ENCODE measurements around the gene GNG2.

DNA sequence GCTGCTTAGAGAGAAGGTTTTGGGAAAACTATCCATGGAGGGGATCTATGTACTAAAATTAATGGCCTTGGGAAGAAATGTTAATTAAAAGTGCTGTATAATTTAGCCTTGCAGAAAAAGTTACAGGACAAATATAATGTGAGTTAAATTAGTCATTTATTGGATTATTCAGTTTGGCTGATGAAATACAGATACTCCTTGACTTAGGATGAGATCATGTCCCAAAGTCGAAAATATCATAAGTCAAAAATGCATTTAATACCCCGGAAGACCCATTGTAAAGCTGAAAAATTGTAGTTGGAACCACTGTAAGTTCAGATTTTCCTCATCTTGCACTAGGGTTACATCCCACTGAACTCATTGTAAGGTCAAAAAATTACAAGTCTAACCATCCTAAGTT, 138.7 kb downstream of the GNG2 start:
- TF ChIP-seq, protein P1, sequence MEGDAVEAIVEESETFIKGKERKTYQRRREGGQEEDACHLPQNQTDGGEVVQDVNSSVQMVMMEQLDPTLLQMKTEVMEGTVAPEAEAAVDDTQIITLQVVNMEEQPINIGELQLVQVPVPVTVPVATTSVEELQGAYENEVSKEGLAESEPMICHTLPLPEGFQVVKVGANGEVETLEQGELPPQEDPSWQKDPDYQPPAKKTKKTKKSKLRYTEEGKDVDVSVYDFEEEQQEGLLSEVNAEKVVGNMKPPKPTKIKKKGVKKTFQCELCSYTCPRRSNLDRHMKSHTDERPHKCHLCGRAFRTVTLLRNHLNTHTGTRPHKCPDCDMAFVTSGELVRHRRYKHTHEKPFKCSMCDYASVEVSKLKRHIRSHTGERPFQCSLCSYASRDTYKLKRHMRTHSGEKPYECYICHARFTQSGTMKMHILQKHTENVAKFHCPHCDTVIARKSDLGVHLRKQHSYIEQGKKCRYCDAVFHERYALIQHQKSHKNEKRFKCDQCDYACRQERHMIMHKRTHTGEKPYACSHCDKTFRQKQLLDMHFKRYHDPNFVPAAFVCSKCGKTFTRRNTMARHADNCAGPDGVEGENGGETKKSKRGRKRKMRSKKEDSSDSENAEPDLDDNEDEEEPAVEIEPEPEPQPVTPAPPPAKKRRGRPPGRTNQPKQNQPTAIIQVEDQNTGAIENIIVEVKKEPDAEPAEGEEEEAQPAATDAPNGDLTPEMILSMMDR (IDR thresholded peaks at IDR 0.05), result no peak
- TF ChIP-seq POLR2A (IDR thresholded peaks at IDR 0.05), result no peak
